Measurements from ENCODE around the gene COPG2. TPM values are rescaled to one million over a fixed set of nuclear protein-coding genes. Genes with fewer than 3 reads are reported as not detected.
"Not testable (repeated sequence)": the region's sequence is repeated elsewhere in the genome, so short reads cannot be mapped to it uniquely, and the experiment has no call there.

COPG2 gene
- total and polyA plus RNA-seq, 2 donors (not counting 1 experiment from before 2014, with no cell fraction given), result 47.8 to 52.4 TPM

- H3K27me3 ChIP-seq (ENCODE audit: control insufficient read depth, insufficient read depth, low read length), result no peaks in the 10 kb centered on the region
- TF ChIP-seq EZH2 (IDR thresholded peaks at IDR 0.05; ENCODE audit: low read length, missing control alignments) (no peak), CTCF (conservative IDR thresholded peaks at IDR 0.05 in 1 of 2, IDR thresholded peaks at IDR 0.05 in 1 of 2; ENCODE audit: low read depth in 1 of 2, low read length in 2 of 2) (no peak)
- no peak overlapping the region for H3K4me3 ChIP-seq (replicated peaks in 1 of 4; ENCODE audit: control extremely low read depth in 1 of 4, insufficient read depth in 1 of 4, low read depth in 3 of 4, low read length in 4 of 4)
- H3K79me2 ChIP-seq (ENCODE audit: control insufficient read depth, insufficient read depth, low read length), result no peaks in the 10 kb centered on the region
- no peak overlapping the region for H3K4me2 ChIP-seq (ENCODE audit: extremely low read depth, insufficient read depth, low read length)
- no peak overlapping the region for H3K9ac ChIP-seq (ENCODE audit: insufficient read depth, low read length)
- H3K9me3 ChIP-seq (ENCODE audit: control insufficient read depth, insufficient read depth, low read depth, low read length), result no peaks in the 10 kb centered on the region
- no peak overlapping the region for H3K27ac ChIP-seq (ENCODE audit: insufficient read depth, low read length)
- DNase-seq (ENCODE audit: low read depth in 2 of 2), result no peak
- no peaks in the 10 kb centered on the region for H4K20me1 ChIP-seq (ENCODE audit: control insufficient read depth, extremely low read depth, insufficient read depth, low read length)
- no peaks in the 10 kb centered on the region for H3K4me1 ChIP-seq (ENCODE audit: control insufficient read depth, extremely low read depth, insufficient read depth, low read length)
- H2AFZ ChIP-seq (ENCODE audit: low read length), result no peak overlapping the region
- peaks cover 5% of the 10 kb centered on the region for H3K36me3 ChIP-seq (ENCODE audit: control insufficient read depth, insufficient read depth, low read length)
These were observed 54.1 kb downstream of the COPG2 start for GRCh38 chr7:130614449-130614848.

GRCh38 chr7:130611218-130611617 lies 57.3 kb downstream of the COPG2 start:
- Histone ChIP-seq H3K4me3 (replicated peaks in 1 of 4; ENCODE audit: control extremely low read depth in 1 of 4, insufficient read depth in 1 of 4, low read depth in 3 of 4, low read length in 4 of 4) (no peak overlapping the region), H3K36me3 (ENCODE audit: control insufficient read depth, insufficient read depth, low read length) (peaks cover 5% of the 10 kb centered on the region), H3K27me3 (ENCODE audit: control insufficient read depth, insufficient read depth, low read length) (no peaks in the 10 kb centered on the region), H4K20me1 (ENCODE audit: control insufficient read depth, extremely low read depth, insufficient read depth, low read length) (no peaks in the 10 kb centered on the region), H3K4me2 (ENCODE audit: extremely low read depth, insufficient read depth, low read length) (no peak overlapping the region), H2AFZ (ENCODE audit: low read length) (no peak overlapping the region), H3K9me3 (ENCODE audit: control insufficient read depth, insufficient read depth, low read depth, low read length) (no peaks in the 10 kb centered on the region), H3K9ac (ENCODE audit: insufficient read depth, low read length) (no peak overlapping the region), H3K4me1 (ENCODE audit: control insufficient read depth, extremely low read depth, insufficient read depth, low read length) (no peaks in the 10 kb centered on the region), H3K27ac (ENCODE audit: insufficient read depth, low read length) (no peak overlapping the region), H3K79me2 (ENCODE audit: control insufficient read depth, insufficient read depth, low read length) (no peaks in the 10 kb centered on the region)
- no peak for DNase-seq (ENCODE audit: low read depth in 2 of 2)
- no peak for TF ChIP-seq CTCF (conservative IDR thresholded peaks at IDR 0.05 in 1 of 2, IDR thresholded peaks at IDR 0.05 in 1 of 2; ENCODE audit: low read depth in 1 of 2, low read length in 2 of 2)
- TF ChIP-seq EZH2 (IDR thresholded peaks at IDR 0.05; ENCODE audit: low read length, missing control alignments), result no peak

GRCh38 chr7:130607066-130607465 lies 61.5 kb downstream of the COPG2 start:
- not testable (repeated sequence) for H3K4me3 ChIP-seq (replicated peaks in 1 of 4; ENCODE audit: control extremely low read depth in 1 of 4, insufficient read depth in 1 of 4, low read depth in 3 of 4, low read length in 4 of 4); H2AFZ ChIP-seq (ENCODE audit: low read length); H3K9ac ChIP-seq (ENCODE audit: insufficient read depth, low read length); DNase-seq (ENCODE audit: low read depth in 2 of 2); H3K4me2 ChIP-seq (ENCODE audit: extremely low read depth, insufficient read depth, low read length); H3K4me1 ChIP-seq (ENCODE audit: control insufficient read depth, extremely low read depth, insufficient read depth, low read length); H3K36me3 ChIP-seq (ENCODE audit: control insufficient read depth, insufficient read depth, low read length); H4K20me1 ChIP-seq (ENCODE audit: control insufficient read depth, extremely low read depth, insufficient read depth, low read length); H3K9me3 ChIP-seq (ENCODE audit: control insufficient read depth, insufficient read depth, low read depth, low read length); H3K27me3 ChIP-seq (ENCODE audit: control insufficient read depth, insufficient read depth, low read length); H3K27ac ChIP-seq (ENCODE audit: insufficient read depth, low read length); H3K79me2 ChIP-seq (ENCODE audit: control insufficient read depth, insufficient read depth, low read length)

Data from fibroblast of lung (primary cell).